ENCODE results near the gene CEP89. TPM values are rescaled to one million over a fixed set of nuclear protein-coding genes. Genes with fewer than 3 reads are reported as not detected.

Gene CEP89
- total and polyA plus RNA-seq, 2 of the 4 experiments (the other 2 are of a cell fraction), result 7.2 to 17.4 TPM

- dilution Hi-C loops (cut with HindIII; ENCODE audit: low sequenced_read_pairs, unreplicated experiment), result no loop called here
- H4K20me1 ChIP-seq (ENCODE audit: insufficient read depth, low read length), result no peaks in the 10 kb centered on the region
- H3K9me3 ChIP-seq (ENCODE audit: control insufficient read depth, insufficient read depth, low read length), result peaks cover 2% of the 10 kb centered on the region; the same call in 1 of the 2 replicates
- H4K91ac ChIP-seq (ENCODE audit: insufficient read depth, low read depth, low read length), result no peak overlapping the region
- H2BK20ac ChIP-seq (ENCODE audit: low read depth, low read length), result no peak overlapping the region
- BruUV-seq (replicated peaks), result no TSS peak
- no peaks in the 10 kb centered on the region for H3K27me3 ChIP-seq (ENCODE audit: control insufficient read depth, insufficient read depth, low read length)
- H3K4me2 ChIP-seq (ENCODE audit: low read depth, low read length), result no peak overlapping the region
- H3K56ac ChIP-seq (ENCODE audit: extremely low read depth, insufficient read depth, low read length), result no peak overlapping the region
- H3K9me1 ChIP-seq (ENCODE audit: insufficient read depth, low read length), result 0 out of 2 replicates have a peak, but pooled peaks cover 5% of the 10 kb centered on the region
- H3K9ac ChIP-seq (ENCODE audit: low read depth, low read length), result no peak overlapping the region
- H3K23ac ChIP-seq (ENCODE audit: low read depth, low read length), result no peak overlapping the region
- ATAC-seq (ENCODE audit: low read depth) (no peak), DNase-seq (no peak)
- H2AFZ ChIP-seq (replicated peaks; ENCODE audit: low read length, poor library complexity), result no peak overlapping the region
- no peaks in the 10 kb centered on the region for H3K79me1 ChIP-seq (ENCODE audit: low read depth in 1 of 2, low read length in 2 of 2)
- no peak overlapping the region for H3K27ac ChIP-seq (ENCODE audit: insufficient read depth, low read length)
- TF ChIP-seq, protein P1, sequence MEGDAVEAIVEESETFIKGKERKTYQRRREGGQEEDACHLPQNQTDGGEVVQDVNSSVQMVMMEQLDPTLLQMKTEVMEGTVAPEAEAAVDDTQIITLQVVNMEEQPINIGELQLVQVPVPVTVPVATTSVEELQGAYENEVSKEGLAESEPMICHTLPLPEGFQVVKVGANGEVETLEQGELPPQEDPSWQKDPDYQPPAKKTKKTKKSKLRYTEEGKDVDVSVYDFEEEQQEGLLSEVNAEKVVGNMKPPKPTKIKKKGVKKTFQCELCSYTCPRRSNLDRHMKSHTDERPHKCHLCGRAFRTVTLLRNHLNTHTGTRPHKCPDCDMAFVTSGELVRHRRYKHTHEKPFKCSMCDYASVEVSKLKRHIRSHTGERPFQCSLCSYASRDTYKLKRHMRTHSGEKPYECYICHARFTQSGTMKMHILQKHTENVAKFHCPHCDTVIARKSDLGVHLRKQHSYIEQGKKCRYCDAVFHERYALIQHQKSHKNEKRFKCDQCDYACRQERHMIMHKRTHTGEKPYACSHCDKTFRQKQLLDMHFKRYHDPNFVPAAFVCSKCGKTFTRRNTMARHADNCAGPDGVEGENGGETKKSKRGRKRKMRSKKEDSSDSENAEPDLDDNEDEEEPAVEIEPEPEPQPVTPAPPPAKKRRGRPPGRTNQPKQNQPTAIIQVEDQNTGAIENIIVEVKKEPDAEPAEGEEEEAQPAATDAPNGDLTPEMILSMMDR (conservative IDR thresholded peaks at IDR 0.05; ENCODE audit: low read depth, low read length), result no peak
- TF ChIP-seq BHLHE40 (IDR thresholded peaks at IDR 0.05; ENCODE audit: low read depth, low read length) (no peak), MAFK (IDR thresholded peaks at IDR 0.05; ENCODE audit: low read depth, low read length) (no peak), RCOR1 (IDR thresholded peaks at IDR 0.05; ENCODE audit: insufficient replicate concordance, low read length) (no peak), POLR2A (IDR thresholded peaks at IDR 0.05; ENCODE audit: low read depth, low read length) (no peak), CHD1 (IDR thresholded peaks at IDR 0.05; ENCODE audit: low read depth, low read length) (no peak), CEBPB (IDR thresholded peaks at IDR 0.05; ENCODE audit: low read depth, low read length) (no peak), MAZ (IDR thresholded peaks at IDR 0.05; ENCODE audit: borderline replicate concordance, low read depth, low read length) (no peak), ELK1 (IDR thresholded peaks at IDR 0.05; ENCODE audit: borderline replicate concordance, low read depth, low read length) (no peak), RFX5 (IDR thresholded peaks at IDR 0.05; ENCODE audit: low read depth, low read length) (no peak)
- H2AK9ac ChIP-seq (replicated peaks; ENCODE audit: low read depth, low read length, poor library complexity), result no peak overlapping the region
- no CpG with 5 or more reads among the region's 7 CpGs for WGBS, 2 experiments (ENCODE audit: extremely low coverage in 2 of 2, insufficient read length in 1 of 2)
- CTCF ChIA-PET, result no interaction called here
- H4K5ac ChIP-seq (ENCODE audit: low read depth, low read length), result no peak overlapping the region
- in situ Hi-C loops (cut with MboI; ENCODE audit: low sequenced_read_pairs), result no loop called here
- H4K8ac ChIP-seq (ENCODE audit: low read depth in 2 of 2, low read length in 2 of 2), result no peak overlapping the region
- H3K4me1 ChIP-seq (ENCODE audit: control insufficient read depth, insufficient read depth, low read length), result no peaks in the 10 kb centered on the region
- intact Hi-C loops (cut with micrococcal nuclease), result no loop called here
- no peak overlapping the region for H3K4me3 ChIP-seq (ENCODE audit: insufficient read depth, low read depth, low read length)
- POLR2A ChIA-PET (ENCODE audit: unreplicated experiment), result no interaction called here
- no peak overlapping the region for H3K4ac ChIP-seq (ENCODE audit: low read depth, low read length)
- H3K36me3 ChIP-seq (ENCODE audit: control insufficient read depth, insufficient read depth, low read length), result peaks cover 18% of the 10 kb centered on the region
- no peak overlapping the region for H3K14ac ChIP-seq (replicated peaks; ENCODE audit: low read depth, low read length)
- H2BK5ac ChIP-seq (ENCODE audit: low read depth, low read length, poor library complexity, severe bottlenecking), result no peak overlapping the region
- H2BK120ac ChIP-seq (ENCODE audit: low read depth, low read length), result no peak overlapping the region
- no peak overlapping the region for H2AK5ac ChIP-seq (ENCODE audit: low read depth, low read length)
- H2BK15ac ChIP-seq (ENCODE audit: low read depth, low read length), result no peak overlapping the region
- H3K18ac ChIP-seq (ENCODE audit: low read depth, low read length), result no peak overlapping the region
Measured at GRCh38 chr19:32902448-32902847, 69.3 kb downstream of the CEP89 start.

All from IMR-90 (cell line).